SK-N-SH (cell line): ENCODE results near the gene MRPS5.

Experiments used
- CTCF ChIP-seq: fragments of 200-600 bp; sonication (generic); IDR thresholded peaks from 2 replicates; pipeline ENCODE4 v1.6.1; 2017; ENCODE audit warnings: antibody characterized with exemption, mild to moderate bottlenecking, moderate library complexity
- EZH2phosphoT487 ChIP-seq: fragments of 200-600 bp; sonication (generic); IDR thresholded peaks from 2 replicates; pipeline ENCODE4 v1.6.1; 2017; ENCODE audit warnings: low read depth, mixed run types, mild to moderate bottlenecking, antibody characterized with exemption, moderate library complexity, borderline replicate concordance
- FOXM1 ChIP-seq: IDR thresholded peaks from 2 replicates; pipeline ENCODE4 v1.4.0; 2012; ENCODE audit warnings: low read depth, mild to moderate bottlenecking
- GATA2 ChIP-seq: sonication (generic); formaldehyde crosslinking; IDR thresholded peaks from 2 replicates; pipeline ENCODE4 v1.5.0; 2020; ENCODE audit warnings: mild to moderate bottlenecking, missing genetic modification reagents
- JUND ChIP-seq: IDR thresholded peaks from 2 replicates; pipeline ENCODE4 v1.4.0; 2012
- PBX3 ChIP-seq: IDR thresholded peaks from 2 replicates; pipeline ENCODE4; 2012
- POLR2AphosphoS5 ChIP-seq: IDR thresholded peaks from 2 replicates; pipeline ENCODE4 v1.6.1; 2012; ENCODE audit warnings: low read depth, low read length
- RCOR1 ChIP-seq: fragments of 150-350 bp; IDR thresholded peaks from 2 replicates; pipeline ENCODE4 v1.6.1; 2017; ENCODE audit warnings: antibody characterized with exemption, low read length
- RFX5 ChIP-seq: IDR thresholded peaks from 2 replicates; pipeline ENCODE4 v1.6.1; 2012; ENCODE audit warnings: mild to moderate bottlenecking, improper control_type of control experiment, low read length

GRCh38 chr2:95043300-95044093 is 78.1 kb downstream of the MRPS5 start:
- TF ChIP-seq CTCF (no peak), EZH2phosphoT487 (no peak), POLR2AphosphoS5 (no peak), FOXM1 (no peak), RFX5 (no peak), RCOR1 (no peak), PBX3 (no peak), JUND (no peak), GATA2 (CRISPR knock-in tag) (no peak)
